GM19351 (cell line): Measurements from ENCODE around the gene TMEM233.
A peak's percentile ranks its signal among the peaks of the same experiment; 100 is the strongest.

ENCODE experiments used
- ATAC-seq: cut with Tn5 transposase; IDR thresholded peaks from one replicate; pipeline ENCODE4 v1.9.1; 2021; ENCODE audit warnings: mild to moderate bottlenecking, moderate library complexity; ENCODE audit not compliant: unreplicated experiment

TMEM233 gene

DNA sequence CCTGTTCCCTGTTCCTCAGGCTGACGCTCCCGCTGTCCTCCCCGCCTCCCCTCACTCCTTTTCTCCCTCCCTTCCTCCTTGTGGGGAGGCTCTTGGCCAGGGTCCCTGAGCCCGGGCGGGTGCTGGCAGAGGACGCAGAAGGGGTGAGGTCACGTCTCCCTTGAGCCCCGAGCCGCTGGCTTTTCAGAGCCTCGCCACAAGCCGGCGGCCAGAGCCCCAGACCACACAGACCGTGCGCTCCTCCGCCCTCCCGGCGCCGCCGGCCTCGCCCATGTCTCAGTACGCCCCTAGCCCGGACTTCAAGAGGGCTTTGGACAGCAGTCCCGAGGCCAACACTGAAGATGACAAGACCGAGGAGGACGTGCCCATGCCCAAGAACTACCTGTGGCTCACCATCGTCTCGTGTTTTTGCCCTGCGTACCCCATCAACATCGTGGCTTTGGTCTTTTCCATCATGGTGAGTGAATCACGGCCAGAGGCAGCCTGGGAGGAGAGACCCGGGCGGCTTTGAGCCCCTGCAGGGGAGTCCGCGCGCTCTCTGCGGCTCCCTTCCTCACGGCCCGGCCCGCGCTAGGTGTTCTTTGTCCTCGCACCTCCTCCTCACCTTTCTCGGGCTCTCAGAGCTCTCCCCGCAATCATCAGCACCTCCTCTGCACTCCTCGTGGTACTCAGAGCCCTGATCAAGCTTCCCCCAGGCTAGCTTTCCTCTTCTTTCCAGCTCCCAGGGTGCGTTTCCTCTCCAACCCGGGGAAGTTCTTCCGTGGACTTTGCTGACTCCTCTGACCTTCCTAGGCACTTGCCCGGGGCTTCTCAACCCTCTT lies at the start of gene TMEM233:
TMEM233 (plus strand) TSS at position 197 of the 821 bp plus-strand sequence; CDS start at position 272, 75 bp downstream.
- ATAC-seq: no peak

DNA sequence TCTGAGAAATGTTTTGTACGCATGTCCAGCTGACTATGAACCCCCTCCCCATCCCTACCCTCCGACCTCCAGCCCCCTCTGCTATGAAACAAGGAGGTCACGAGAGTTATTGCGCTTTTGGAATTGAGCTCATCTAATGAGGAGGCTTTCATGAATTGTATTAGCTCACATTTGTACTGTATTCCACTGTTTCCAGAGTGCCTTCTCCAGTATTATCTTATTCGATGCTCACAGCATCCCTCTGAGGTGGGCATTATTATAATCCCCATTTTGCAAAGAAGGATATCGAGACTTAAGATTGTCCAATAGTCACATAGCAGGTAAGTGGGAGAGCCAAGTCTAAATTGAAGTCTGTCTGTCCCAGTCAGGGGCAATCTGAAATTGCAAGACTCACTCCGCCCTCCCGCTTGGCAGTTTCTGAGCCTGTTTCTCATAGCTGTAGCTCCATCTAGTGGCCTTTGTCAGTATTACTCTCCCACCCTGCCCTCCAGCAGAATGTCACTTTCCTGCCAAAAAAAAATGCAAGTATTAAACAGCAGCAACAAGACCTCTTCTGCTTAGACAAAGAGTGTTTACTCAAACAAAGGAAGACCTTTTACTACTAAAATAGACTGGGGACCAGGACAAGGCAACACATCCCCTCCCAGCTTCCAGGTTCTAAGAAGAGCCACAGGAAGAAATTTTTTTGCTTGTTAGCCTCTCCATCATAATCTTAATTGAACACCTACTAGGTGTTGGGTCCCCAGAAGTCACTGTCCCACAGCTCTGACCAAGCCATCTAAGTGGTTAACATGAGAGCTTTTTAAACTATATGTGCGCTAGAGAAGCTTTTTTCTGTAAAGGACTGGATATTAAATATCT lies 48.6 kb upstream of the TMEM233 start:
- peak; percentile 91 for ATAC-seq

DNA sequence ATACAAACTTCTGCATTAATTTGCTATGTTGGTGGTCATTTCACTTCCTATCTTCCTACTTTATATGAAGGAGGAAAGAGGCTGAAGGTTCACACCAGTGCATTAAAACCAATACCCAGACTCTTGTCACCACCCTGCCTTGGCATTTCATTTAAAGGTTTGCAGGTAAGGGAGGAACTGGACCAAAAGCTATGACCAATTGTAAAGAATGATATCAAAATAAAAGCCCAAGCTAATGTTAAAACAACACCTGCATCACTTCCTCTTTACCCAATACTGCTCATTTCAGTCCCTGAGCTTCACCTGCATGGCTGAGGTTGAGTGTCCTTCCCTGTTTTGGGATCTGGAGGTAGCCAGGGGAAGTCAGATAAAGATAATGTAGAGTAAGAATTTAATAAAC lies 47.2 kb upstream of the TMEM233 start:
- no peak for ATAC-seq

DNA sequence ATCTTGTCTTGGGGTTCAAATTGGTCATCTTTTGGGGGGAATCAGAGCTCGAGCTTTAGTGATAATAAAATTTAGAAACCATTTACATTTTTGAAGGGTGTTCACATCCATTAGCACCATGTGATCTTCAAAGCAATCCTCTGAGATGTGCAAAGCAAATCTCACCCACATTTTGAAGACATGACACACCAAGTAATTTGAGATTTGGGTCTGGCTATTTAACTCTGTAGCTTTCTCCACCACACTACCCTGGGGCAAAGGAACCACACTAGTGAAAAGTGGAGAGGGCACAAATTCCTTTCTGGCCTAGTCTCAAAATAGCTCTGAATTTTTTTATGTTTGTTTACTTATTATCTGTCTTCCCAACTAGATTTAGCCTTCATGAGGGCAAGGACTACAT lies 46.6 kb upstream of the TMEM233 start:
- ATAC-seq: no peak

DNA sequence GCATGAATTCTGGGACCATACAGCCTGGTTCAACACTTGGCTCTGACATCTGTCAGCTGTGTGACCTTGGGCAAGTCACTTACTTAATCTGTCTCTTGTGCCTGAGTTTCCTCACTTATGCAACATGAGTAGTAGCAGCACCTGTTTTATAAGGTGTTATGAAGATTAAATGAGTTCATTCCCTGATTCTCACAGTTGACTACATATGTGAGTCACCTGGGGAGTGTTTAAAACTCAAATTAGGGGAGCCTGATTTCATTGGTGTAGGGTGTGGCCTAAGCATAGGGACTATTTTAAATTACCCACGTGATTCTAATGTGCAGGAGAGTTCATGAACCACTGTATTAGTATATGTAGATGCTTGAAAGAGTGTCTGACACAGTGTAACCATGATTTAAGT lies 36.7 kb upstream of the TMEM233 start:
- no peak for ATAC-seq

DNA sequence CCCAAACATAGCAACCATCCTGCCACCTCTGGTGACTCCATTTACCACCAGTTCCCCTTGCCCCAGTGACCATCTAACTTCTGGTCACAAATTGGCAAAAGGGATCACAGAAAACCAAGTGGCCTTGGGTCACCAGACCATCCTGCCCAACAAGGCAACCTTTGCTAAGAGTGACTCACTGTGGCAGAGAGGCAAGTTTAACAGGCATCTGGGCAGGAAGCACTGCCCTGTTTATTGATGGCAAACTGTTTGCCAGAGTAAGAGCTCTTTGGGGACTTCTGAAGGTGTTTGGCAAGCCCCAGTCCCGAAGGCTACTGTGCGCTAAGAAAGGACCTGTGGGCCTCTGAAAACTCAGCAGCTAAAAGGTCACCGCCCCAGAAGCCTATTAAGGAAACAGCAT lies 28.2 kb upstream of the TMEM233 start:
- ATAC-seq: no peak

DNA sequence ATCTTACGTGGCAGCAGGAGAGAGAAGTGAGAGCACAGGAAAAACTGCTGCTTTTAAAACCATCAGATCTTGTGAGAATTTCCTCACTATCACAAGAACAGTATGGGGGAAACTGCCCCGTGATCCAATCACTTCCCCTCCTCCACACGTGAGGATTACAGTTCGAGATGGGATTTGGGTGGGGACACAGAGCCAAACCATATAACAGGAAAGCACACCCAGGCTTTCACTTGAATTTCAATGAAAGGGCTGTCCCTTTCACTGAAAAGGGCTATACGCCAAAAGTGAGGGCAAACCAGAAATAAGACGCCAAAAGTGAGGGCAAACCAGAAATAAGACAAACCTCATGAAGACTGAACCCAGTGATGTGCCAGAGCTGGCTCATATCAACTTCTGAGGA lies 22.8 kb upstream of the TMEM233 start:
- ATAC-seq: no peak

DNA sequence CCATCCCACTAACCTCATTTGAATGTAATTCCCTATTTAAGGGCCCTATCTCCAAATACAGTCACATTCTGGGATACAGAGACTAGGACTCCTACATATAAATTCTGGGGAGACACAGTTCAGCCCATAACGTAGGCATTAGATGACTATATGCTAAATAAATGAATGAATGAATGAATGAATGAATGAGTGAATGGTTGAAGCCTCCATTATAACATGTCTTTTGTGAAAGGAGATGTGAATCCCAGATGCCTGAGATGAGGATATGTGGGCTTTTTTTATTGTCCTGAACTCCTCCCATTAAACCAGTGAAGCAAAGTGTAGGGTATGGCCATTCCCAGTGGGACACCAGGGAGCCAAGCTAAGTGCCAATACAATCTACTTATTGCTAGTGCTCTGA lies 20.5 kb upstream of the TMEM233 start:
- ATAC-seq: no peak

DNA sequence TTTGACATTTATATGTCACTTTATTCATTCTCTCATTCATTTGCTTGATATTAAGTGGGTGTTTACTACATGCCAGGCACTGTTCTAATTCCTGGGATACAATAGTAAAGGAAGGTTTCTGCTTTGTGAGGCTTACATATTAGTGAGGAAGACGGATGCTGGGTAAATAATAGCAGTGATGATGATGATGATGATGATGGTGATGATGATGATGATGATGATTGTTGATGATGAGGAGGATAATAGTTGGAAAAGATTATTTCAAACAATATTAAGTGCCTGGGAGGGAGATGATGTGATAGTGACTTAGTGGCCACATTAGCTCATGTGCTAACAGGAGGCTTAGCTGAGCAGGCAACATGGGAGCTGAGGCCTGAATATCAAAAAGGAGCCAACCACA lies 19.3 kb upstream of the TMEM233 start:
- ATAC-seq: no peak

DNA sequence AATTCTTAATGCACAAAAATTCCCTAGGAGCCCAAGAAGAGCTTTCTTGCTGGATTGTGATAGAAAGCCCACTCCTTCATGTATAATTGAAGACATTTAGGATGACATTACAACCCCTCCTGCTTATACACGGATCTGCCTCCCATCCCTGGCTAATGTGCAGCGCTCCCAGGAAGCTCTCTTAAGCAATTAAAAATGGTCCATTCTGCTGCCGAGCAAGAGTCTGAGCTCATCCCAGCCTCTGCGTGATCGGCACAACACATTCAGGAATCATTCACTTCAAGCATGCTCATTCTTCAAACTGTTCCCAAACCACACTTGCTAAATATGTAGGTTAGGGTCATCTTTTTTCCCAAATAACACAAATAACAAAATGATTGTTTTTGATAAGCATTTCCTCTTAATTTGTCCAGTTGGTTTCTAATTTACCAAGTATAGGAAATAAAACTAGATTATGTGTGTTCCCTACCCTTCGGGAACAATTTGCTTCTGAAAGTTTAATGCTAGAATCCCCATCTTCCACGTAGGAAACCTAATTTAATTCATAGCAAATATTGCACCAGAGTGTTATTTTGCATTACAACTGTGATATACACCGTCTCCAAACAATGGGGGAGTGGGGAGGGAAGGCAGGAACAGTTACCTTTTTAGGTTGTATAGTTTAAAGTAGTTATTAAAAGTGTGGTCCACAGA lies 17.3 kb upstream of the TMEM233 start:
- ATAC-seq: no peak

DNA sequence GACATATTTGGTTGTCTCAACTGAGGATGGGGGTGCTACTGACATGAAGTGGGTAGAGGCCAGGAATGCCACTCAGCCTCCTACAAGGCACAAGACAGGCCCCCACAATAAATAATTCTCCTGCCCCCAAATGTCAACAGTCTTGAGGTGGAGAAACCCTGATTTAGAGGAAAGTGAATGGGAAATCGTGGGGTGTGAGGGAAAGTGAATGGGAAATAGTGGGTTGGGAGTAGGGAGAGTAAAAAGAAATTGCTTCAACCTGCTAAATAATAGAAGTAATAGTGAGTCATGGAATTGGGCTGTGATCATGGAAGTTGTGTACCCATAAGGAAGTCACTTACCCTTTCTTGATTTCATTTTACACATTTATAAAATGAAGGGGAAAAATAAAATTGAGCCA lies 16.7 kb upstream of the TMEM233 start:
- no peak for ATAC-seq

DNA sequence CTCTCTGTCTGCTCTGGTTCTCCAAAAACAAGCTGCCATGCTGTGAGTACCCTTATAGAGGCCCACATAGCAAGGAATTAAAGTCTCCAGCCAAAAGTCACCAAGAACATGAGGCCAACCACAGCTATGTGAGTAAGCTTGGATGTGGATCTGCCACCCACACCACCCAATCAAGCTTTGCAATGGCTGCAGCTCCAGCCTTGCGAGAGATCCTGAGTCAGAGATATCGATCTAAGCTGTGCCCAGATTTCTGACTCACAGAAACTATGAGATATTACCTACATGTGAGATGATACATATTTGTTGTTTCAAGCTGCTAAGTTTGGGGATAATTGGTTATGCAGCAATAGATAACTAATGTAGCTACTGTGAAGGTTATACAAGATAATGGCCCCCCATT lies 15.5 kb upstream of the TMEM233 start:
- ATAC-seq: no peak

DNA sequence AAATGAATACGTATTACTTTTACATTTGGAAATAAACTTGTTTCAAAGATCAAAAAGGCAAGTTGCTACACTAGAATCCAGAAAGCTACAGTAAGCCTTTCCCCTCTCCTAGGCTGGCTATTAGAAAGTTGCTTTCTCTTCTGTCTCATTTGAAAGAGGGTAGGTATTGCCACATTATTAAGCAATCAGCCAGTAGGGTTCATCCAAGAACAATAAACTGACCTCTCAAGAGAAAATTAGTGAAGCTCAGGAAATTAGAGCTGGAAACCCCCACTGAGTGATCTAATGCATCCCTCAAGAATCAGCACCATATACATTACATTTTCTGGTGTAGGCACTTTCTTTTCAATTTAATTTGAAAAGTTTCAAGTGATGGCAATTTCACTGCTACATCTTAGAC lies 4.5 kb upstream of the TMEM233 start:
- no peak for ATAC-seq

DNA sequence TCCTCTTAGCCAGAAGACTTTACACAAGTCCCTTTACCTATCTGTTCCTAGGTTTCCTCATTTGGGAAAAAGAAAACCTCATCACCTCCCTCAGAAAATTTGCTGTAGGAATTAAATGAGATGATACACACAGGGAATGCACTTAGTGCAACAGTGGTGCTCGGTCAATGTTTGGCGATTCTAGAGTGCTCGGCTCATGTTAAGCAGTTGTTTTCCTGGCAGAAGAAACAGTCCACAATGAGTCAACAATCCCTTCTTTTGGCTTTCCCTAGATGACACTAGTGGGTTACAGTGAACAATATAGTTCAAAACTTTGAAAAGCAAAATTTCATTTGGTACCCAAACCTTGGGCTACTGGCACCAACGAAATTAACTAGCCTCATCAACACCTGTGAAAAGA lies 3.9 kb upstream of the TMEM233 start:
- ATAC-seq: no peak

DNA sequence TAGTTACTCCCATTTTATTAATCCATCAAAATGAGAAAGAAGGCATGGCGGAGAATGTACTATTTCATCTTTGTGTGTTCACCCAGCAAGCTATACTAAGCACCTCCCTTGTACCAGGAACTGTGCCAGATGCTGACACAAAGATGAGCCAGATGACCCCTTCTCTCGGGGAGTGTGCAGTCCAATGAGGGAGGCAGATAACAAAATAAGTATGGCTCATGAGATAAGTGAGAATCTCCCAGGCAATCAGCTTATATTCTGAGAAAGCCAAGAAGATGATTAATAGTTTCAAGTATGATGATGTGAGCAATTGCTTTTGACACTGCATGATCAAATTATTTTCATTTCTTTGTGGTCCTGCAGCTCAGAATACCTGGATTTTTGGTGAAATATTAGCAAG lies 1.3 kb upstream of the TMEM233 start:
- ATAC-seq: no peak

DNA sequence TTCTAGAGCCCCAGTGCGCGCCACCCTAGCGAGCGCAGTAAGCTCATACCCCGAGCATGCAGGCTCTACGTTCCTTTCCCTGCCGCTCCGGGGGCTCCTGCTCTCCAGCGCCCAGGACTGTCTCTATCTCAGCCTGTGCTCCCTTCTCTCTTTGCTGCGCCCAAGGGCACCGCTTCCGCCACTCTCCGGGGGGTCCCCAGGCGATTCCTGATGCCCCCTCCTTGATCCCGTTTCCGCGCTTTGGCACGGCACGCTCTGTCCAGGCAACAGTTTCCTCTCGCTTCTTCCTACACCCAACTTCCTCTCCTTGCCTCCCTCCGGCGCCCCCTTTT lies 791 bp downstream of the TMEM233 start:
- no peak for ATAC-seq

DNA sequence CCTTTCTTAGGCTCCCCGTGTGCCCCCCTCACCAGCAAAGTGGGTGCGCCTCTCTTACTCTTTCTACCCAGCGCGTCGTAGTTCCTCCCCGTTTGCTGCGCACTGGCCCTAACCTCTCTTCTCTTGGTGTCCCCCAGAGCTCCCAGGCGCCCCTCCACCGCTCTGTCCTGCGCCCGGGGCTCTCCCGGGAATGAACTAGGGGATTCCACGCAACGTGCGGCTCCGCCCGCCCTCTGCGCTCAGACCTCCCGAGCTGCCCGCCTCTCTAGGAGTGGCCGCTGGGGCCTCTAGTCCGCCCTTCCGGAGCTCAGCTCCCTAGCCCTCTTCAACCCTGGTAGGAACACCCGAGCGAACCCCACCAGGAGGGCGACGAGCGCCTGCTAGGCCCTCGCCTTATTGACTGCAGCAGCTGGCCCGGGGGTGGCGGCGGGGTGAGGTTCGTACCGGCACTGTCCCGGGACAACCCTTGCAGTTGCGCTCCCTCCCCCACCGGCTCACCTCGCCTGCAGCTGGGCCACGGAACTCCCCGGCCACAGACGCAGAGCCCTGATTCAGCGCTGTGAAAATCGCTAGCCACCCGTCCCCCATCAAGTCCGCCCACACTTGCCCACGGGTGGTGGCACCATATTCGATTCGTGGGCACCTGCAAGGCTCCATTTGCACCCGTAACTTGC lies 1.3 kb downstream of the TMEM233 start:
- ATAC-seq: no peak

DNA sequence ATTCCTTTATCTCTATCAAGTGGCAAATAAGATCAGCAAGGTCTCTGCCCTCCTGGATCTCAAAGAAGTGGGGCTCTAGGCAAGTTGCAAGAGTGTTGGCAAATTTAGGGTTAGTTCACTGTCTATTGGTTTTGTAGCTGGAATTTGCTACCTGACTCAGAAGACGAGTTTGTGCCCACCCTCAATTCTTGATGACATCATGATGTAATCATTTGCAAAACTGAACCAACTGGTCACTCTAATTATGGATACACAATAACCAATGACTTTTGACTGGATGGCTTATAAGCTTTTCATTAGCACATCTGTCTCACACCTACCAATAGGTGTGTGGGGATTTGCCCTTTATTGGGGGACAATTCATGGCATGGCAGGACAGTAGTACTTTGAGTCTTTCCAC lies 4.6 kb downstream of the TMEM233 start:
- no peak for ATAC-seq

DNA sequence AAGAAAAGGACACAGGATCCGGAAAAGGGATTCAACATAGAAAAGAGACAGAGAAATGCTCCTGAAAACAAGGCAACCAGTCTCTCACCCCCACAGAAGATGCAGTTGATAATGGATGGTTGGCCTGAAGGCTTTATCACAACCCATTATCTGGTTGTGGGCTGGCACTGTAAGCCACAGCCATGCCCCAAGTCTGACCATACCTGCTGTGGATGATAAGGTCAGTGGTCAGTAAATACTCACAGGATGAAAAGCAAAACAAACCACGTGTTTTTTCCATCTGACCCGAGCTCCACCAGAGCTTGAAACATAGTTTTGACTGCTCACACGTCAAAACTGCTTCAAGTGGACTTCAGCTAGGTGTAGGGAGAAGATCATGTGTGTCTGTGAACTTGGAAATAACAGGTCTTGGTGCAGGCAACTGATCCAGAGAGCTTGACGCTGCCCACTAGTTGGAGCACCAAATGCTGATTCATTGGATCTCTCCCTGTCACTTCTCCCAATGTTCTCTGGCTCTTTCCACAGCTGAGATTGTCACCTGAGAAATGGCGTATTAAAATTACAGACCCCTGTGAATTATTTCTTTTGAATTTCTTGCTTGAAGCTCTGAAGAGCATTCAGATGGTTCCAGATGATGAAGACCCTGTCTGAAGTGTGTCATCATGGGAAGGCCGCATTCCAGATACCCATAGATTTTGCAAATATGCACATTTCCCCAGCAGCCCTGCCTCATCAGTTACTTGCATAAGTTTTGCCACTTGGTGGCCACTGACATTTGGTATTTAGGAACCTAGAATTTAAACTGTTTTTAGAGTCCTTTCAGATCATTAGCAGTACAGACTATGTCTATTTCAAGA lies 8.5 kb downstream of the TMEM233 start:
- ATAC-seq: no peak

DNA sequence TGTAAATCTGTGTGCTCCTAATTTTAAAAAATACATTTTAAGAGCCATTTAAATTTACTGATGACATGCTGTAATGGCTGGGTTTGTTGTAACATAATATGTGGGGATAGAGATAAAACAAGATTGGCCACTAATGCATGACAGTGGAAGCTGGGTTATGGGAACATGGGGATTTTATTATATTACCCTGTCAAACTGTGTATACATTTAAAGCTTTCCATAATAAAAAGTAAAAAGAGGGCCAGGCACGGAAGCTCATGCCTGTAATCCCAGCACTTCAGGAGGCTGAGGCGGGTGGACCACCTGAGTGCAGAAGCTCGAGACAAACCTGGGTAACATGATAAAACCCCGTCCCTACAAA lies 9.1 kb downstream of the TMEM233 start:
- ATAC-seq: no peak
